ENCODE data around the gene HOXC6. TPM values are rescaled to one million over a fixed set of nuclear protein-coding genes. Genes with fewer than 3 reads are reported as not detected.

The HOXC6 gene
- total and polyA plus RNA-seq, 4 donors: 6.6 to 114 (median 60.4) TPM

DNA sequence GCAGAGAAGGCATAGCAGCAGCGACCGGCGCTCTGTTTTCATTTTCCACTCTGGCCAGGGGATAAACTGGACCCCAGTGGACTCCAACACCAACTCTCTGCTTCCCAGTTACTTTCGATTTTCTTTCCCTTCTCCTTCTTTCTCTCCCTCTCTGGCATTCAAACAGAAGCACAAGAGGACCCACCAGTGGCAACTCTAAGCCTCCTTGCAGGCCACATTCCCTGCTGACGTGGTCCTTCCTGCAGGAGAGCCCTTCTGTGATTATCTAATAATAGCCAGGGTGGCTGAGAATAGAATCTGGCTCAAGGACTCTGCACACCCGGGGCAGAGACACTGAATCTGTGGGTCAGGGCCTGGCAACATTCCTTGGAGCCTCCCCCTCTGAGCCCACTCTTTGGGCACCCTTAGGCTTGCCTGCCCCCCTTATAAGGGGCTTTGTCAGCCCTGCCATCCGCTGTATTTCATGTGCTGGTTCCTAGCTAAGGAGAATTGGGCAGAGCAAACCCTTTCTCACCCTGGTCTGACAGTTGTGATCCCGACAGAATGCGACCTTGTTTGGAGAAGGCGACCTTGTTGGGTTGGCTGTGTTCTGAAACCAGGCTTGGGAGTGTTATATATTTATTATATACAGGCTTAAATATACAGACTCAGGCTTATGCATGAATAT, 8.2 kb upstream of the HOXC6 start:
- Histone ChIP-seq H3K4me1 (ENCODE audit: control insufficient read depth, insufficient read depth, low read length) (peaks cover 89% of the 10 kb centered on the region), H3K27me3 (ENCODE audit: control insufficient read depth, insufficient read depth, low read length) (no peaks in the 10 kb centered on the region)

DNA sequence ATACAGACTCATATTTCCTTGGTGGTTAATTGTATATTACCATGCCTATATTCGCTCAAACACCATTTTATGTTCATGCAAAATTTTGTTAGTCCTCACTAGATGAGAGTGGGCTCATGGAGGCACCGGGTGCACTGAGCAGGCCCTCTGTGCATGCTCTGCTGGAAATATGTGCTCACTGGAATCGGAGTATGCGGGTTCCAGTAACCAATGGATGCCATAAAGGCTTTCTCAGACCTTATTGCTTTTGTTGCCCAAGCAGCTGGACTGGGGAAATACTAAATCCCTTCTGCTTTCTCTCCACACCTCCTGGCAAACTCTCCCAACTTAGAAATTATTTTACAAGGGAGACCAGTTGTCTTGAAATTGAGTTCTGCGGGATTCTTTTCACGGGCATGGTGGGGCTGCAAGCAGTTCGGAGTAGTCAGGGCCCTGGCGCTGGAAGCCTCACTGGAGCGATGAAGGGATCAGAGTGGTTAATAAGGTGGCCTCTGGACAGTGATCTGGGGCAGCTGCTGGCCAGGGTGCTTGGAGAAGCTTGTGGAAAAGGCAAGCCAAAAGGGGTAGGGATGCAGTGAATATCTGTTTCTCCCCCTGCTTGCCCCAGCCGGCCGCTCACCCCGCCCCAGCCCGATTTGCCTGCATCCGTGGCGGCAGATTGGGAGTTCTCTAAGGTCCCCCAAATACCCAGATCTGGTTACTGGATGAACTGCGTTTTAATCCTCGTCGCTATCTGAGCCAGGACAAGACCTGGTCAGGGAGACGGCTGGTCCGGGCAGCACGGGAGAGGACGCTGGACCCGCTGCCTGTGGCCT, 7.4 kb upstream of the HOXC6 start:
- peak in 1 of 6 donors; percentile 60 for DNase-seq (ENCODE audit: low read depth in 4 of 6, low spot score in 6 of 6)
- H3K4me3 ChIP-seq (ENCODE audit: low read depth, low read length): peak overlapping the region; percentile 88
- H3K36me3 ChIP-seq (ENCODE audit: control insufficient read depth, insufficient read depth, low read length): no peaks in the 10 kb centered on the region
- no peaks in the 10 kb centered on the region for H3K9me3 ChIP-seq (ENCODE audit: control insufficient read depth, insufficient read depth, low read length)
- H3K27me3 ChIP-seq (ENCODE audit: control insufficient read depth, insufficient read depth, low read length): no peaks in the 10 kb centered on the region
- 31% methylated on average over 22 of the region's 23 CpGs for WGBS (ENCODE audit: insufficient coverage)
- H3K27ac ChIP-seq (ENCODE audit: low read depth, low read length): peak overlapping the region; percentile 100
- peaks cover 86% of the 10 kb centered on the region for H3K4me1 ChIP-seq (ENCODE audit: control insufficient read depth, insufficient read depth, low read length)

More for the DNA sequence above, 8.2 kb upstream of the HOXC6 start:
- Histone ChIP-seq H3K4me3 (ENCODE audit: low read depth, low read length) (peak overlapping the region; percentile 88), H3K27ac (ENCODE audit: low read depth, low read length) (peak overlapping the region; percentile 100), H3K9me3 (ENCODE audit: control insufficient read depth, insufficient read depth, low read length) (no peaks in the 10 kb centered on the region), H3K36me3 (ENCODE audit: control insufficient read depth, insufficient read depth, low read length) (no peaks in the 10 kb centered on the region)
- DNase-seq (ENCODE audit: low read depth in 4 of 6, low spot score in 6 of 6): peak in 1 of 6 donors; percentile 53
- WGBS (ENCODE audit: insufficient coverage): 22% methylated on average over 7 of the region's 10 CpGs

DNA sequence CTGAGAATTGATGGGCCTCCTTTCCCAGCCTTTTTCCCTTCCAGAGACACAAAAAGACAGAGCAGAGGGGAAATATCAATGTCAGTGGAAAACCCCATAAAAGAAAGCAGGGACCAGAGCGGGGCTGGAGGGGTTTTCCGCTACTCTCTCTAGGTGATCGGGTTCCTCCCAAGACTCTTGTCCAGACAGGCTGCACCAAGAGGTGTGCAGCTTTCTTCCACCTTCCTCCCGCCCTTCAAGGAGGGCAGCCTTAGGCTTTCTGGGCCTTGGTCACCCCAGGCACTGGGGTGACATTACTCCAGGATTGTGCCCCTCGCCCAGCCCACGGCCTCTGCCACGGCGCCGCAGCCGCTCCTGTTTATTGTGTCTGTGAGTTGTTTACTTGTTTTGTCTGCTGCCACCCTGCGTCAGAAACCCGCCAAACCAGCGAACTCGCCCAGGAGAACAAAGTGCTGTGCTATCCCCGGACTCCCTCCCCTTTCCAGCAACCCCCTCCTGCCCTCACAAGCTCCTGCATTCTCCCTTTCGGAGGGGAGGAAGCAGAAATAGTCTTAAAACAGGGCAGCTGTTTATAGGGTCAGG, 6.7 kb upstream of the HOXC6 start:
- WGBS (ENCODE audit: insufficient coverage): 20% methylated on average over 3 of the region's 16 CpGs
- peak in 2 of 6 donors; percentile 79 to 95 for DNase-seq (ENCODE audit: low read depth in 4 of 6, low spot score in 6 of 6)
- Histone ChIP-seq H3K27ac (ENCODE audit: low read depth, low read length) (peak overlapping the region; percentile 100), H3K36me3 (ENCODE audit: control insufficient read depth, insufficient read depth, low read length) (no peaks in the 10 kb centered on the region), H3K4me1 (ENCODE audit: control insufficient read depth, insufficient read depth, low read length) (peaks cover 85% of the 10 kb centered on the region), H3K4me3 (ENCODE audit: low read depth, low read length) (peak overlapping the region; percentile 88), H3K9me3 (ENCODE audit: control insufficient read depth, insufficient read depth, low read length) (no peaks in the 10 kb centered on the region), H3K27me3 (ENCODE audit: control insufficient read depth, insufficient read depth, low read length) (no peaks in the 10 kb centered on the region)

DNA sequence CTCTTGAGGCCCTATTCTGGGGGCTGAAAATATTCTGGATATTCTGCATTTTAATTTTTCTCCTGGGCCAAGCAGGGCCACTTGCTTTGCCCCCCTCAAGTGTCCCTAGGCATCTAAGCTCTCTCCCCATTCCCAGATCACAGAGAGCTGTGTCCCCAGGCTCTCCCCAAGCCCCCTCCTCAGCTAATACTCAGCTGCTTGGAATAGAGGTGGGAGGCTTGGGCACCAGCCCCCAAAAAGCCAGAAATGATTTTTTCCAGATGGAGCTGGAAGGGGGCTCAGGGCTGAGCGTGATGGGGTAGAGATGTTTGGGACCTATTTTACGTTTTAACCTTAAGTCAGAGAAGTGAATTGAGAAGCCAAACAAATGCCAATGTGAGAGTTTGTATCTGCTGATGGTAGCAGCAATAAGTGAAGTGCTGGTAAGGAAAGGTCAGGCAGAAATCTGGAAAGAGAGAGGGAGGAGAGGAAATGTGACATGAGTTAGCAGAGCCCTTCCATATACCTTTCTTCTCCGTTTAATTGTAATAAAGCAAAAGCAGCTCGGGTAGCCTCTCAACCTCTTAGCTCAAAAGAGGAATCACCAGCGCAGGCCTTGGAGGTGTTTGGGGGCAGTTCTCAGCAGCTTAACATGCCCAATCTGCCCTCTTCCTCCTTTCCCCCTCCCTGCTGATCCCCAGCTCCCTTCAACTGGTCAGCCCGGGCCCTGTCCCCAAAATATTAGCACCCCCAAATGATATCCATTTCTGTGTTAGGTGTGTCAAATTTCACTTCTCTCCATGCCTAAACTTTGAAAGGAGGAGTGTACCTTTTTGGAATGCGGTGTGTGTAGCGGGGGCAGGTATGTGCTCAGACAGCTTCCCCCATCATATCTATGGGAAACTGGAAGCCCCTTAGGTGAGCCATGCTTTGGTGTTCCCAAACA, 5.0 kb upstream of the HOXC6 start:
- no peaks in the 10 kb centered on the region for H3K36me3 ChIP-seq (ENCODE audit: control insufficient read depth, insufficient read depth, low read length)
- no peaks in the 10 kb centered on the region for H3K27me3 ChIP-seq (ENCODE audit: control insufficient read depth, insufficient read depth, low read length)
- no peaks in the 10 kb centered on the region for H3K9me3 ChIP-seq (ENCODE audit: control insufficient read depth, insufficient read depth, low read length)
- peak overlapping the region; percentile 100 for H3K27ac ChIP-seq (ENCODE audit: low read depth, low read length)
- peak overlapping the region; percentile 39 for H3K4me3 ChIP-seq (ENCODE audit: low read depth, low read length)
- 31% methylated on average over 2 of the region's 8 CpGs for WGBS (ENCODE audit: insufficient coverage)
- H3K4me1 ChIP-seq (ENCODE audit: control insufficient read depth, insufficient read depth, low read length): peaks cover 84% of the 10 kb centered on the region
- DNase-seq (ENCODE audit: low read depth in 4 of 6, low spot score in 6 of 6): peak in 1 of 6 donors; percentile 40

GRCh38 chr12:54024127-54024526, 4.1 kb upstream of the HOXC6 start:
- Histone ChIP-seq H3K4me1 (ENCODE audit: control insufficient read depth, insufficient read depth, low read length) (peaks cover 86% of the 10 kb centered on the region), H3K9me3 (ENCODE audit: control insufficient read depth, insufficient read depth, low read length) (no peaks in the 10 kb centered on the region), H3K4me3 (ENCODE audit: low read depth, low read length) (peak overlapping the region; percentile 39), H3K27ac (ENCODE audit: low read depth, low read length) (peak overlapping the region; percentile 100), H3K27me3 (ENCODE audit: control insufficient read depth, insufficient read depth, low read length) (no peaks in the 10 kb centered on the region), H3K36me3 (ENCODE audit: control insufficient read depth, insufficient read depth, low read length) (peaks cover 4% of the 10 kb centered on the region)
- peak in 1 of 6 donors; percentile 75 for DNase-seq (ENCODE audit: low read depth in 4 of 6, low spot score in 6 of 6)
- 15% methylated on average over 12 of the region's 17 CpGs for WGBS (ENCODE audit: insufficient coverage)

- no CpG with 5 or more reads among the region's 5 CpGs for WGBS (ENCODE audit: insufficient coverage)
- no peaks in the 10 kb centered on the region for H3K27me3 ChIP-seq (ENCODE audit: control insufficient read depth, insufficient read depth, low read length)
- peak overlapping the region; percentile 100 for H3K27ac ChIP-seq (ENCODE audit: low read depth, low read length)
Observed at GRCh38 chr12:54024581-54025305, 3.5 kb upstream of the HOXC6 start.

DNA sequence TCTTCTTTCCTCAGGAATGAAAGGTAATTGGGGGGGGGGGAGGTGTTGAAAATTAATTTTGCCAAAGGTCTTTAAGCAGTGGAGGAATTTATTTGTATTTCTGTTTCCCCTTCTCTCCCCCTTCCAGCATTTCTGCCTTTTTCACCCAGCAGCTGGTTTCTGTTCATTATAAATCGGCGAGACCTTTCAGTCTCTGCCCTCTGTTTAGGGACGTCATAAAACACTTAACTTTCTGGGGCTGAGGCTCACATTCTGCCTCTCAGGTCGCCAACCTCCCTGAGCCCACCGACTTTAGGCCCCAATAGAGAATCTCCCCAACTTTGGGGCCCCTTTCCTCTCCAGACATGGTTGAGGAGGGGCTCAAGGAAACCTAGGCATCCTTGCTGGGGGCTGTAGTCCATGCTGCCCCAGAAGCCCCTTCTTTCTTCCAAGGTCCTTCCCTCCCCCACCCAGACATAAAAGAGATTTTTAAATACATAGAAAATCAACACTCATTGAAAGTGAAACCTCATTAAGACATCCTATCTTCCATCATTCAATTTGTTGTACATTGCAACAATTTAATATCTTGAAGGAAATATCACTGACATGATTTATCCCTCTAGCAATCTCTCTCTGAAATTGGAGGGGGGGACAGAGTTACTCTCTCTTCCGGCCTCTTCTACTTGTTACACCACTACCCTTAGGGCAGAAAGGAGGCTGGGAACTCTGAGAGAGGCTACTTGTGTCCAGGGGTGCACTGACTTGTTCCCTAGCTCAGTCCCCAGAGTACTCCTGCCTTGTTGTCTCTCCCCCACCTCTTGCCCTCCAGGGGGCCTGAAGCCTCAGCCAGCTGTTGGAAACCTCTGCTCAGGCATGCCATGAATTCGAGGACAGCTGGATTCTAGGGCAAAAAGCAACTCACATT, 2.5 kb upstream of the HOXC6 start:
- Histone ChIP-seq H3K27ac (ENCODE audit: low read depth, low read length) (peak overlapping the region; percentile 100), H3K36me3 (ENCODE audit: control insufficient read depth, insufficient read depth, low read length) (peaks cover 15% of the 10 kb centered on the region), H3K4me3 (ENCODE audit: low read depth, low read length) (peak overlapping the region; percentile 39), H3K27me3 (ENCODE audit: control insufficient read depth, insufficient read depth, low read length) (no peaks in the 10 kb centered on the region), H3K4me1 (ENCODE audit: control insufficient read depth, insufficient read depth, low read length) (peaks cover 83% of the 10 kb centered on the region), H3K9me3 (ENCODE audit: control insufficient read depth, insufficient read depth, low read length) (no peaks in the 10 kb centered on the region)
- WGBS (ENCODE audit: insufficient coverage): 27% methylated on average over 4 of the region's 7 CpGs
- peak in 1 of 6 donors; percentile 47 for DNase-seq (ENCODE audit: low read depth in 4 of 6, low spot score in 6 of 6)

More at GRCh38 chr12:54024581-54025305, 3.5 kb upstream of the HOXC6 start:
- H3K4me3 ChIP-seq (ENCODE audit: low read depth, low read length): peak overlapping the region; percentile 39
- peak in 1 of 6 donors; percentile 62 for DNase-seq (ENCODE audit: low read depth in 4 of 6, low spot score in 6 of 6)
- H3K4me1 ChIP-seq (ENCODE audit: control insufficient read depth, insufficient read depth, low read length): peaks cover 84% of the 10 kb centered on the region
- H3K36me3 ChIP-seq (ENCODE audit: control insufficient read depth, insufficient read depth, low read length): peaks cover 7% of the 10 kb centered on the region
- no peaks in the 10 kb centered on the region for H3K9me3 ChIP-seq (ENCODE audit: control insufficient read depth, insufficient read depth, low read length)

Measured in spinal cord (tissue), 10 donors.